ENCODE measurements around the gene DSEL.

The DSEL gene

DNA sequence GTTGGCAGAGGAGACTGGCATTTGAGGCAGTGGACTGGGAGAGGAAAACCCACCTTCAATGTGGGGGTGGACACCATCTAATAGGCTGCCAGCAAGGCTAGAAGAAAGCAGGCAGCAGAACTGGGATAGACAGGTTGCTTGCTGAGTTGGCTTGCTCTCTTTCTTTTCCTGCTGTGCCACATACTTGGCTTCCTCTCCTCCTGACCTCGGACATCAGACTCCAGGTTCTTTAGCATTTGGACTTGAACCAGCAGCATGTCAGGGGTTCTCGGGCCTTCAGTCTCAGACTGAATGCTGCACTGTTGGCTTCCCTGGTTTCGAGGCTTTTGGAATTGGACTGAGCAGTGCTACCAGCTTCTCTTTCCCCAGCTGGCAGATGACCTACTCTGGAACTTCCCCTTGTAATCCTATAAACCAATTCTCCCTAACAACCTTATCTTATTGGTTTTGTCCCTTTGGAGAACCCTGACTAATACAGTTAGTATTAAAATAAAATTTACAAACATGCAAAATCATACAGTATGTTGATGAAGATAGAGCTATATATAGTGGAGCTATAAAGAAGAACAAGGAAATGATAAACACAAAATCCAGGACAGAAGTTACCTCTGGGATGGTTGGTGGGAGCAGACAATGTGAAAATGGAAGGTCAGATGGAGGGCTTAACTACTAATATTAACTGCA is 15.9 kb downstream of the DSEL start:
- no peak for DNase-seq (ENCODE audit: low read depth in 2 of 2)

DNA sequence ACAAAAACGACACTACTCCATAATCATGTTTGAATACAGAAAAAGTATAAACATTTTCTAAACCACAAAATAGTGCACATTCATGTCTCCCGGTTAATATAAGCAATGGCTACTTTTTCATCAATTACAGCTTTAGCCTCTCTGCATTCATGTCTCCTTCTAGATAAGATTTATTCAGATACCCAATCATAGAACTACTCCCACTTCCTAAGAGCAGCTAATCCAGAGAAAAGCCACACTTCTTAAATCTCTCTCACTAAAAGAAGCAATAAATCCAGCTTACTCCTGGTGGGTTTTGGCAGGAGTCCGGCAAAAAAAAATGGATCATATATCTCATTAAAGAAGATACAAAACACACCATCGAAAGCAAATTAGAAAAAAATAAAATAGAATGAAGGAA is 20.1 kb downstream of the DSEL start:
- no peak for DNase-seq (ENCODE audit: low read depth in 2 of 2)

DNA sequence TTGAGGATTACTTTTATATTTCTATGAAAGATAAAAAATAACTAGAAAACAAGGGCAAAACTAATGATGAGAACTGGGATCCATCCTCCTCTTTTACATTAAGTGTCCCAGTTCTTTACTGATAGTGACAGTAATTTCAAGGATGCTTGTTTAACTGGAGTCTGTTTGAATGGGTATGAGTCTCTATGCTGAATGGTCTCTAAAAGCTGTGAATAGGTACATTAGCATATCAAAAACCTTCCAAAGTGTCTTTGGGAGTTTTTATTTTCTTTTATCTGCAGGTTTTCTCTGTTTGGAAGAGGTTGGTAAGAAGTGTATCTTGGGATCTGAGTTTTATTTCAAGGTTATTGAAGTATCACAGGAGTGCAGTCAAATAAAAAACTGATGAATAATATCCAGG is 30.0 kb downstream of the DSEL start:
- no peak for DNase-seq (ENCODE audit: low read depth in 2 of 2)

DNA sequence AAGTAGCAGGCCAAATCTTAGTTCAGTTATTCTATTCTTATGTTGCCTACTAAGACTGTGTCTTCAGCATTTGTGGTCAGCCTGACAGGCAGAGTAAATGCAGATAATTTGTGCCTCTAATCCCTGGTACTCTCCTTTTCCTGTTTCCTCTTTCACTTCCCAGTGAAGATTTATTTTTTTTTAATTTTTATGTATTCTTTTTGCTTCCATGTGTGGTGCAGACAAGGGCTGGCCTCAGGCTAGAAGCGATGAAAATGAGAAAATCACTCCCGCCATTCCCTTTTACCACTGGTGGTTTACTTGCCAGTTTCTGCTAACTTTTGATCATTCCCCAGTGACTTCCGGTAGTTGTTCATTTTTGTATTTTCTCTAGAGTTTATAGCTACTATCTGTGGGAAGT is 30.9 kb downstream of the DSEL start:
- DNase-seq (ENCODE audit: low read depth in 2 of 2): no peak

DNA sequence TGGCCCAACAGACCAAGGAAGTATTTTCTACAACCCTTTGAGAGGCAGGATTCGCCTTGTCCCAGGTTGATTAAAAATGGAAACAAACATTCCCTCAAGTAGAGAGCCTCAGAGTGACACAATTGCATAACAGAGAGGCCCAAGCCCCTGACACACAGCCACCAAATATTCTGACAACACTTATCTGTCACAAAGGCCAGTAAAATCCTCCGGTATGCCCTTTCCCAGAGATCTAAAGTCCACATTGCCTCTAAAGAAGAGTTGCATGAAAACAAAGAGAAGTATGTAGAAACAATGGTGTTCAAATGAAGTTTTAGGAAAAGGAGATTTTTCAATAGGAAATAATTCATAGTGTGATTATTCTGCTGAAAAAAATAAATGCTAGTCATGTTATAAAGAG is 32.1 kb downstream of the DSEL start:
- no peak for DNase-seq (ENCODE audit: low read depth in 2 of 2)

DNA sequence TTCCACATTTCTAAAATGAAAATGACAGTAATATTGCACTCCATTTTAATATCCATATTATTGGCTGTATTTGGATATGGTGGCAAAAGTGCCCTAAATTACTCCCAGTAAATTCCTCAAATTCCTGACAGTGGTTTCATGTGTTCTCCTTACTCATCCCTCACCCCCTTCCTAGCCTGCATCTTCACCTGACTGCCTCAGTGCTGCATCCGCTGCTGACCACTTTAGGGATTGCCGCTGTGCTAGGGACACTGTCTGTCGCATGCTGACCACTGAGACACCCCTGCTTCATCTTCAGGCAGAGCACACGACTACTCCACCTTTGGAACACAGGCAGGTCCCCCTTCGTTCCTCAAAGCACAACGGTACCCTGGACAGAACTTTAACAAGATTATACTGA is 32.6 kb downstream of the DSEL start:
- no peak for DNase-seq (ENCODE audit: low read depth in 2 of 2)

DNA sequence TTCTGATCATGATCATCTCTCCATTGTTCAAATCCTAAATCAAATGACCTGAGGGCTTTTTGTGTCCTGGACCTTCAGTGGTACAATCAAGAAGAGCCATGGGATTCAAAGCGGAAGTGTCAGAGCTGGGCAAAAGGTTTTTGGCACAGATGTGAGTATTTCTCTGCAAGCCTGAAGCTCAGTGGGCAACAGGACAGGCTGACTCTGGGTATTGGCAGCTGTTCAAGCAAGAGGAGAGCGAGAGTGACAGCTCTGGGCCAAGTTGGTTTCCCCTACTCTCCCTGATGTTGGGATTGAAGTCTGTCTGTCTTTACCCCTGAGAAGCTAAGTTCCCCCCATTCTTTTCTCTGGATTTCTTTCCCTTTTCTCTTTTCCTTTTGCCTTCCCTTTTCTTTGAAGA is 33.3 kb downstream of the DSEL start:
- DNase-seq (ENCODE audit: low read depth in 2 of 2): no peak

DNA sequence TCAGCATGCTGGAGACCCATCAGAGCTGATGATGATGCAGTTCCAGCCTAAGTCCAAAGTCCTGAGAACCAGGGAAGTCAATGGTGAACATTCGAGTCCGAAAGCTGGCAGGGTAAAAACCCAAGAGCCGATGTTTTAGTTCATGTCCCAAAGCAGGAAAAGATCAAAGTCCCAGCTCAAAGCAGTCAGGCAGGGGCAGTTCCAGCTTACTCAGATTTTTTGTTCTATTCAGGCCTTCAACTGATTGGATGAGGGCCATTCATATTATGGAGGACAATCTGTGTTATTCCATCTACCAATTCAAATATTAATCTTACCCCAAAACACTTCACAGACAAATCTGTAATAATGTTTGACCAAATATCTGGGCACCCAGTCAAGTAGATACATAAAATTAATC is 38.3 kb downstream of the DSEL start:
- DNase-seq (ENCODE audit: low read depth in 2 of 2): no peak

DNA sequence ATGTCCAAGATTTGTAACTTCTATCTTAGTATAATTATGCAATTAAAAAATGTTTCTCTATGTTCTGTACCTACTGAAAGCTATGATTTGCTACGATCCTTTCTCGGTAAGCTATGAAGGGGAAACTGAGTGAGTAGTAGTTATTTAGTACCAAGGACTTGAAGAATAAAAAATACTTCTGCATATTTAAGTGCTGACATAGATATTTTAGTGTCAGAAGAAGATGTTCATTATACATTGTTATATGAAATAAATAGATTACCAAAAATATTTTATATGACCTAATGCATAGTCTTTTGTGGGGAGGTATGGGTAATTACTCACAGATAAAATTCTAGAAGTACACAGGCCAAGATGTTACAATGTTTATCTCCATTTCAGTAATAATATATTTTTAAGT is 39.0 kb downstream of the DSEL start:
- no peak for DNase-seq (ENCODE audit: low read depth in 2 of 2)

DNA sequence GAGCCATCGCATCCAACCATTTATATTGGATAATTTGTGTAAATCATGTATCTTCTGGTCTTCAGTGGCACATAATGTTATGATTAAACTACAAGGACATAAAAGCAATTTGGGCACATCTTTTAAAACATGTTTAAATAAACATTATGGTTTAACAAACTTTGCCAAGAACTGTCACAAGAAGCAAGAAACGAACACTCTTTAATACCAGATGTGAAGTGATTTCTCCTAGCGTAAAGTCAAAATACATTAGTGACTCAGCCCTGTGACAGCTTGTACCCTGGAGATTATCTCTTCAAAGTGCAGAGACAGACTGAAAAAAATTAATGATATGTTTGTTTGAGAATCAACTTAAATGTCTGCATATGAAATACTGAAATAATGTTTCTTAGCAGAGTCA is 39.9 kb downstream of the DSEL start:
- DNase-seq (ENCODE audit: low read depth in 2 of 2): no peak

DNA sequence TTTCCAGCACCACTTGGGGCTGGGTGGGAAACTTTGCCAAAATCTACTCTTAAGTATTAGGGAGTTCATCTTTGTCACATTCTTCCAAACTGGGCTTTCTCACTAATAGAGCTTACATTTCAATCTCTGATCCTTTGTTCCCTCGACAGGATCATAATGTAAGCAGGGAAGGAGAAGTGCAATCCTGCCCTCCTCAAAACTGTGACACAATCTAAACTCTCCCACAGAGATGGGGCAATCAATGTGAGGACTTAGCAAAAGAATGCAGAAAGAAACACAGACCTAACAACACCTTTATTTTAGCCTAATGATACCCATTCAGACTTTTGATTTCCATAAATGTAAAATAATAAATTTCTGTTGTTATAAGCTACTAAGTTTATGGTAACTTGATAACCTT is 40.8 kb downstream of the DSEL start:
- no peak for DNase-seq (ENCODE audit: low read depth in 2 of 2)

DNA sequence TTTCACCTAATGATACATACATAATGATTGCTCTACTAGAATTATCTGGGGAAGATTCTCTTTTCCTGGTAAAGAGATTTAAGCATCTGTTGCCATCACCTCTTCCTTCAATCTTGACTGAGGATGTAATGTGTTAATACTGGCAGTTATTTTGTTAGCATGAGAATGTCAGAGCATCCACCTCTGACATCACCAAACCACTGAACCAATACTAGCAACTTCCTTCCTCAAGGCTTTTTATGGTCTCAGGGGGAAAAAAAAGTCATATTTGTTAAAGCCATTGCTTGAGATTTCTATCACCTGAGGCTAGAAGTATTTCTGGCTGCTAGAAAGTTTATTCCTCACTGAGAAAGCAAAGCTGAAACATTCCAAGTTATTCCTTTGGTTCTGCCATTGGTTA is 48.5 kb downstream of the DSEL start:
- no peak for DNase-seq (ENCODE audit: low read depth in 2 of 2)

DNA sequence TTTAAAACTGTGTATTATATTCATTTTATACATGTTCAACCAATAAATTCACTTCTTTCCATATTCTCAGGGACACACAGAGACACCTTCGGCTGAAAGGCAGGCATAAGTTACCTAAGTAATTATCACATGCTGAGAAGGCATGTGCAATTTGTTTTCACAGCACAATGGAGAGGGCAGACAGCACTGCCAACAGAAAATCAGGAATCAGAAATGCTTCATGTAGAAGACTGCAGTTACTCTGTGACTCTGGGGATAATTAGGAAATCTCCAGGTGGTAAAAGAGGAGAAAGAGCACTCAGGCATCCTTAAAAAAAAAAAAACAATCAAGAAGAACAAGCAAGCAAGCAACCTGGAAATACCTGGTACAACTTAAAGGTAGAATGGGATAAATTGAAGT is 49.3 kb downstream of the DSEL start:
- DNase-seq (ENCODE audit: low read depth in 2 of 2): no peak

DNA sequence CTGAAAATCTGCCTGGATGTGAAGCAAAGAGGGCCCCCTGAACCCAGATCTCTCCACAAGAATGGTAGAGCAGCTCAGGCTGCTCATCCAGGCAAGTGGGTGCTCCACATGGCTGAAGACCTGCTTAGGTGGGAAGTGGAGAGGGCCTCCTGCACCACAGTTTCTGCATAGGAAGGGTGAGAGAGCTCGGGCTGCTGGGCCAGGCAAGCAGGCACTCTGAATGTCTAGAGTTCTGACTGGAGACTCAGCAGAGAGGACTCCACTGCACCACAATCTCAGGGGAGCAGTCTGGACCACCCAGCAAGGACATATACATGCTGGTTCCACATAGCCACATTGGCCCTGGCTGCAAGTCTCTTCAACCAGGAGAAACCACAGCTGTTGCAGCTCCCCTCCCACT is 52.0 kb downstream of the DSEL start:
- DNase-seq (ENCODE audit: low read depth in 2 of 2): no peak

DNA sequence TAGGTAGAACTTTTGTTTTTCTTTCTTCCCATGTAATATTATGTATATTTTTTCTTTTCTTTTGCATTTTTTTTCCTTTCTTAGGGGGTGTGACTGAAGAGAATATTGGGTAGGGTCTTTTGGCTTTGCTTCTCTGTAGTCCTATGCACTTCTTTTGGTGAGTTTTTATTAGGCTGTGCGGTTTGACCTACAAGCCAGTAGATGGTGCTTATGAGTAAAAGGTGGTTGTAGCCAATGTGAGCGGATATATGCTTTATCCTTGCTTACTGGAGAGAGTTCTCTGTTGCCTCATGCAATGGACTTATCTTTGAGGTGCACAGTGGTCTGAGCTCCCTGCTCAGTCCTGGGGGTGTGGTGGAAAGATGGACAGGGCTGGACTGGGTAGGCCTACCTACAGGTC is 52.7 kb downstream of the DSEL start:
- DNase-seq (ENCODE audit: low read depth in 2 of 2): no peak

DNA sequence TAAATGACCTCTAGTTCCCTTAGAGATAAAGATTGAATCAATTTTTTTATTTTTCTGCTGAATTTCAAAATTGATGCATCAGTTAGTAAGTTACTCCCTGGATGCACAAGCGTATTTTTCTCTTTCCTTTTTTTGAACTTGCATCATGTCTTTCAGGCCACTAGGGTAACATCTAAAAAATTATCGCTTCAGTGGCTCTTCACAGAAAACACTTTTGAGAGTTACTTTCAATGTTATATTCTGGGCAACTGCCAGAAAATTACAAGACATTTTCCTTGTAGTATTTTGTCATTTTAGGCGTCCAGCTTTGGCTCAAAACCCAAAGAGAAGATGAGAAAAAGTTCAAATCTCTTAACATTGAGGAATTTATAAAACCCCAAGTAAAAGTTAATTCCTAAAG is 59.8 kb downstream of the DSEL start:
- DNase-seq (ENCODE audit: low read depth in 2 of 2): no peak

Data from activated CD8-positive, alpha-beta memory T cell treated with anti-CD3 and anti-CD28 coated beads for 4 hours (primary cell).